BJ (cell line): ENCODE data around the gene HSPG2. TPM values are rescaled to one million over a fixed set of nuclear protein-coding genes. Genes with fewer than 3 reads are reported as not detected.
"Not testable (repeated sequence)": the region's sequence is repeated elsewhere in the genome, so short reads cannot be mapped to it uniquely, and the experiment has no call there.

Source experiments
- CTCF ChIA-PET: fragments of 350-600 bp; formaldehyde crosslinking; extraction: SDS; loops from one replicate; lab custom pipeline; 2021; ENCODE audit warnings: antibody characterized with exemption, inconsistent platforms; lab: Yijun Ruan, JAX
- POLR2A ChIA-PET: fragments of 300-600 bp; sonication (Branson Sonifier 250); formaldehyde crosslinking; extraction: SDS; loops from one replicate; lab custom pipeline; 2021; ENCODE audit warnings: antibody characterized with exemption; lab: Charles Lee
- DNase-seq: peaks from one replicate; pipeline ENCODE4 v3.0.0-alpha.2; 2011; ENCODE audit warnings: low read depth
- H3K27me3 ChIP-seq: 2 replicates; pipeline ENCODE4 v1.6.0; 2011; ENCODE audit warnings: low read length; ENCODE audit not compliant: control insufficient read depth, insufficient read depth
- H3K36me3 ChIP-seq: 2 replicates; pipeline ENCODE4 v1.5.1; 2011; ENCODE audit warnings: low read length; ENCODE audit not compliant: control insufficient read depth, insufficient read depth
- H3K4me3 ChIP-seq: 2 replicates; pipeline ENCODE4 v1.5.1; 2011; ENCODE audit warnings: low read depth, mild to moderate bottlenecking, control low read depth, low read length
- CTCF ChIP-seq: IDR thresholded peaks from 2 replicates; pipeline ENCODE4 v1.5.1; 2011; ENCODE audit warnings: low read depth, mild to moderate bottlenecking, control low read depth, inconsistent platforms, low read length, moderate library complexity; ENCODE audit not compliant: insufficient read depth
- polyA plus RNA-seq: library from polyadenylated mRNA; depleted of rRNA; stranded (reverse); fragments of >200 nt; gene quantifications from 2 replicates; pipeline ENCODE4 v1.2.3, GENCODE V29; 2011

Gene HSPG2
- polyA plus RNA-seq, 1 experiment, result 45.1 TPM

GRCh38 chr1:21919520-21919919 lies 17.6 kb downstream of the HSPG2 start:
- ChIA-PET CTCF (interaction anchor here (0.9 to 1.6 kb wide), 3 partner anchors 11 to 17 kb away, joined by 3 to 6 read pairs (median 5); no protein-coding TSS in a partner anchor), POLR2A (interaction anchor here (0.6 to 2.1 kb wide), 2 partner anchors 12 to 48 kb away, joined by 4 to 9 read pairs; no protein-coding TSS in a partner anchor)
- TF ChIP-seq CTCF, result no peak
- peak; percentile 66 for DNase-seq
- Histone ChIP-seq H3K36me3 (peaks cover 6% of the 10 kb centered on the region), H3K27me3 (no peaks in the 10 kb centered on the region), H3K4me3 (no peak overlapping the region)

GRCh38 chr1:21917239-21917631 lies 19.9 kb downstream of the HSPG2 start:
- CTCF ChIA-PET, DNase-seq, H3K4me3 ChIP-seq, POLR2A ChIA-PET, H3K27me3 ChIP-seq, H3K36me3 ChIP-seq: not testable (repeated sequence)

DNA sequence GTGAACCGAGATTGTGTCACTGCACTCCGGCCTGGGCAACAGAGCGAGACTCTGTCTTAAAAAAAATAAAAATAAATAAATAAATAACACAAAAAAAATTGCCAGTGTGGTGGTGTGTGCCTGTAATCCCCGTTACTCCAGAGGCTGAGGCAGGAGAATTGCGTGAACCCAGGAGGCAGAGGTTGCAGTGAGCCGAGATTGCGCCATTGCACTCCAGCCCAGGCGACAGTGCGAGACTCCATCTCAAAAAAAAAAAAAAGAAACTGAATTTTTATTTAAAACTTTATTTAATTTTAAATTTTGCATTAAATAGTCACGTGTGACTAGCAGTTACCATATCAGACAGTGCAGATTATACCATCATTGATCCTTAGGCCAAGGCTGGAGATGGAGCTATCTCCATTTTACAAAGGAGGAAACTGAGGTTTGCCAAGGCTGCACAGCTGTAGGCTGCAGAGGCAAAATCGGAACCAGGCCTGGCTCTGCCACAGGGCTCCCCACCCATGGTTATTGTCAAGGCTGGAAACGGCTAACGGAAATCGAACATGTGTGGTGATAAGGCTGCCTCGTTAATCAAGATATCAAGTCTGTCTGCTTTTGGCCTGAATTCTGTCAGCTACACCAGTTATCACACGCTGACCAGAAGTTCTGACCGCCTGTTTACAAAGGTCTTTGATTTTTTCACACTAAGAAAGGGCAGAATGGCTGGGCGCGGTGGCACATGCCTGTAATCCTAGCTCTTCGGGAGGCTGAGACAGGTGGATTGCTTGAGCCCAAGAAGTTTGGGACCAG lies 20.5 kb downstream of the HSPG2 start:
- ChIA-PET POLR2A (no interaction called here), CTCF (no interaction called here)
- H3K27me3 ChIP-seq, result no peaks in the 10 kb centered on the region
- H3K36me3 ChIP-seq, result peaks cover 7% of the 10 kb centered on the region
- no peak overlapping the region for H3K4me3 ChIP-seq
- no peak for TF ChIP-seq CTCF
- DNase-seq, result no peak

DNA sequence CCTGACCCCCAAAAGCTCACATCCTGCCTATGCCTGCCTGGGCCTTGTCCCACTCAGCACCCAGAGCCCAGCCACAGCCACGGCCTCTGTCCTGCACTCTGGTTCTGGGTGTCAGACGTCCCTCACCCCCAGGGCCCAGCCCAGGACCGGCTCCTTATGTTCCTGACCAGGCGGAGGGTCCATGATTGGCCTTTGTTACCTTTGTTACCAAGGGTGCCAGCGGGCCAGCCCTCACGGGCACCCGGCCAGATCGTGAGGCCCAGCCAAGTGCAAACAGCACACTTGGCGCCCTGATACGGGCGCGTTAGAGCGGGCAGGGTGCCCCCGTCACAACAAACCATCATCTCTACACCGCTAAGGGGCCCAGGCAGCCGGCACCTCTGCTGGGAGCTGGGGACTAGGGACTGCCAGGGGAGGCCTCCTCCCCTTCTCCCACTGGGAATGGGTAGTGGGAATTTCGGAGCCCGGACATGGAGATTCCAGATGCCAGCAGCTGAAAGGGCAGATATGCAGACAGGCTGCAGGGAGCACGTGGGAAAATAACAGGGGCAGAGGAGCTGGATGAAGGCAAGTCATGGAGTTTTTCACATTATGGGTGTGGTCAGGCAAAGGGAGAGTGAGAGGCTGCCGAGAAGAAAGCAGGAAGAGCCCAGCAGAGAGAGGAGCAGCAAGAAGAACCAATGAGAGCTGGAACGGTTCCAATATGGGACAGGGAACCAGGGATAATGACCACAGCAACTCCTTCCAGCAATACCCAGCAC lies 22.1 kb downstream of the HSPG2 start:
- TF ChIP-seq CTCF, result no peak
- H3K27me3 ChIP-seq, result no peaks in the 10 kb centered on the region
- peaks cover 8% of the 10 kb centered on the region for H3K36me3 ChIP-seq
- CTCF ChIA-PET, result interaction anchor here (0.6 to 1.7 kb wide), 2 partner anchors 14 to 25 kb away, joined by 3 read pairs; no protein-coding TSS in a partner anchor
- POLR2A ChIA-PET, result no interaction called here
- no peak for DNase-seq
- H3K4me3 ChIP-seq, result no peak overlapping the region

- no peak for DNase-seq
- TF ChIP-seq CTCF, result no peak
- POLR2A ChIA-PET, result no interaction called here
- Histone ChIP-seq H3K27me3 (no peaks in the 10 kb centered on the region), H3K36me3 (peaks cover 8% of the 10 kb centered on the region), H3K4me3 (no peak overlapping the region)
- CTCF ChIA-PET, result interaction anchor here (0.6 to 1.7 kb wide), 2 partner anchors 14 to 25 kb away, joined by 3 read pairs; no protein-coding TSS in a partner anchor
These were observed 22.7 kb downstream of the HSPG2 start for GRCh38 chr1:21914450-21914849.
